GM12892 (cell line): ENCODE measurements around the gene RRP9.
"Not testable (repeated sequence)": the region's sequence is repeated elsewhere in the genome, so short reads cannot be mapped to it uniquely, and the experiment has no call there.

Experiments used
- DNase-seq: peaks from one replicate; pipeline ENCODE4 v3.0.0; 2011; ENCODE audit not compliant: insufficient read length
- FAIRE-seq: peaks from 2 replicates; lab custom pipeline; 2011; peaks lifted over from hg19 to GRCh38; lab: Jason Lieb, UNC
- POLR2A ChIP-seq: IDR thresholded peaks from 2 replicates; pipeline ENCODE4 v1.6.1; 2011; ENCODE audit warnings: low read depth, low read length, control low read depth
- POLR2AphosphoS5 ChIP-seq: IDR thresholded peaks from 2 replicates; pipeline ENCODE4 v1.6.1; 2011; ENCODE audit warnings: low read depth, low read length, control low read depth
- TAF1 ChIP-seq: IDR thresholded peaks from 2 replicates; pipeline ENCODE4 v1.6.1; 2011; ENCODE audit warnings: low read depth, mild to moderate bottlenecking, control low read depth, low read length, borderline replicate concordance

The RRP9 gene

DNA sequence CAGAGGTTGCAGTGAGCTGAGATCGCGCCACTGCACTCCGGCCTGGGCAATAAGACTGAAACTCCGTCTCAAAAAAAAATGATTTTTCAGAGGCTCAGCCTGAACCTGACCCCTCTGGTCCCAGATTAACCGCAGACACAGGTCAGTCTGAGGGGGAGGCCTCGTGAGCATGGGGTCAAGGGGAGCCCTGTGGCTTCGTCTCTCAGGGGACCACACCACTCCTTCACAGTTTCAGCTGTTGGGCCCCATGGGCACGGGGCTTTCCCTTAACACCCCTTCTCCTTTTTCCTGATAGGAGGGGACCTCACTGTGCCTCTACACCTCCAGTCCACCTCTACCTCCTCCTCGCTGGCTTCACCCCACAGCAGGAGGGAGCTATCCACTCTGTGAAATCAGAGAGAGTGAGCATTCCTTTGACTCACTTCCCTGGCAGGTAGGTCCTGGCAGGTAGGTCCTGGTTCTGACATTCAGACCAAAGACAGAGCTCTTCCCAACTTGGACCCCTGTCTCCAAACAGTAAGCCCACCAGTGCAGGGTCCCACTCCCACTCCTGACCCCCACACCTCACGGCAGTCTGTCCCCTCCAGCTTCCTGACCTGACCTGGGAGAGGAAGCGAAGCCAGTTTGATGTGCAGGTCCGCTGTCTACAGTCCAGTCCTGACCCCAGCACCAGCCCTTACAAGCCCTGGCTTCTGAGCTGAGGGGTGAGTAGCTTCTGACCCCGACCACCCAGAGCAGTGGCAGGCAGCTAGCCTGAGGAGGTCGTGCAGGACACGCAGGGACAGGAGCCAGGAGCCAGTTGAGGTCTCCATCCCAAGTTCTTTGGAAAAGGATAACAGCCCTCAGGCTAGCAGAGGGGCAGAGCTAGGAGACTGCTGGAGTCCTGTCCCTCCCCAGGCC lies 9.0 kb downstream of the RRP9 start:
- 0 out of 2 replicates have a peak, but pooled peaks have one; percentile 32 for TF ChIP-seq POLR2AphosphoS5
- TF ChIP-seq POLR2A = no peak; the same call in 1 of the 2 replicates
- DNase-seq = no peak
- FAIRE-seq = no peak

DNA sequence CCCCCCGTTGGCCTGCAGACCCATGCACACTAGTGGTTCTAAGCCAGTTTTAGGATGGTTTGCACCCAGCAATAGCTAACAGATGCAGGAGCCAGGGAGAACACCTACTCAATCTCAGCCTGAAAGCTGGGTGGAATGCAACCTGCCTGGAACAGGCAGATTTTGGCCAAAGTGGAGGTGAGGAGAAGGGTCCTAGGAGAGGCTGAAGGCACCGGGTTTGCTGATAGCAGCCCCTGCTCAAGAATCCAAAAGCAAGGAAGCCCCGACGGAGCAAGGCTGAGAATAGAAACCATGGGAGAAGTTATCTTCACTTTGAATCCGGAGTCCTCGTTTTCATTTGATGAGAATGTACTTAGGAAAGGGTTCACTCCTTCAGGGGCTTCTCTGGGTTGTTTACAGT lies 9.9 kb downstream of the RRP9 start:
- no peak for DNase-seq
- no peak for FAIRE-seq

DNA sequence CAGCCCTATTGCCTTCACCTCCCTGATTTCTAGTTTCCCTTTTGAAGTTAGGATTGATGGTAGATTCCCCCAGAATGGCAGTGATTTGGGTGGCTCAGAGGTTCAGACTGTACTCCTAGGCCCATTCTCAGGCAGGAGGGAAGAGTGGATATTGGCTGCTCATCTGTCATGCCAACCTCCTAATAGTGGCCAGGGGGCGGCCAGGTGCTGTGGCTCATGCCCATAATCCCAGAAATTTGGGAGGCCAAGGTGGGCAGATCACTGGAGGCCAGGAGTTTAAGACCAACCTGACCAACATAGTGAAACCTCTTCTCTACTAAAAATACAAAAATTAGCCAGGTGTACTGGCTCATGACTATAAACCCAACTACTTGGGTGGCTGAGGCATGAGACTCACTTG lies 11.3 kb downstream of the RRP9 start:
- TF ChIP-seq TAF1 (no peak), POLR2A (no peak), POLR2AphosphoS5 (no peak)
- no peak for FAIRE-seq

More for the DNA sequence above, 9.9 kb downstream of the RRP9 start:
- TF ChIP-seq POLR2AphosphoS5 (no peak), TAF1 (no peak), POLR2A (no peak)

DNA sequence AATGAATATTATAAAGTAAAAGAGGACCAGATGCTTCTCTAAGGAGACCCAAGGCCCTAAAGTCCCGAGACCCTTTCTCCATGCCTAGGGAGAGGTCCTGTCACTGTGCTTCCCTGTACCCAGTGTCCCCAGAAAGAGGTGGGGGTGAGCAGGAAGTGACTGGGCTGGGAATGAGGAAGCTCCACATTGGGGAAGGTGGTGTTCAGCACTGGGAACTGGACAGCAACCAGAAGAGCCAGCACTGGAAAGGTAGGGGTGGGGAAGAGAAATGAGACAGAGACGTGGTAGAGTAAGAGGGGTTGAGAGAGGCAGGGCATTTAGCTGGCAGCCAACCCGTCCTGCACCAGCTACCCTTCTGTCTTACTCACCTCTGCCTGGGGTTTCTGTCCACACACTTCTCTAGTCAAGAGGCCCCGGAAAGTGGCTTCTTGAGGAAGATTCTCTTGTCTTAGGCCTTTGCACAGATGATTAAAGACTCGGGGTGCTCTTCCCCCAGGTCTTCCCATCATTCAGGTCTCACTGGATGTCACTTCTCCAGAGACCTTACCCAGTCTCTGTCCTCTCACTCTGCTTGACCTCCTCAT lies 12.2 kb downstream of the RRP9 start:
- TF ChIP-seq POLR2A (no peak), TAF1 (no peak), POLR2AphosphoS5 (no peak)
- FAIRE-seq (no peak), DNase-seq (no peak)

More for the DNA sequence above, 11.3 kb downstream of the RRP9 start:
- DNase-seq = no peak

DNA sequence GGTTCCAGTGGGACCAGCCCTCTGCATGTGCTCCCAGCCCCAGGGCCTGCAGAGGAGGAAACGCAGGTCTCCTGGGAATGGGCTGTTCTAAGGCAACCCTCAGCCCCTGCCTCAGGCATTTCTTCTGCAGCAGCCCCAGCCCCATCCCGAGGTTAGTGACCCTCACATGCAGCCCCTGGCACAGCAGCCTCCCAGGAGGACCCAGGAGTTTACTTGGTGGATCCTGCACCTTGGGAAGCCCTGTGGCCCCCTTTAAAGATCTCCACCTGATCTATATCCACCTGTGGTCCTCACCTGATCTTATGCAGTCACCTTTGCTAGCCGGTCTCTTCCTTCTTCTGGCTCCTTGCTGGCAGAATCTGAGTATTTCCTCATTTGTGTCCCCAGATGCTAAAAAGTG lies 12.7 kb downstream of the RRP9 start:
- not testable (repeated sequence) for FAIRE-seq, DNase-seq

DNA sequence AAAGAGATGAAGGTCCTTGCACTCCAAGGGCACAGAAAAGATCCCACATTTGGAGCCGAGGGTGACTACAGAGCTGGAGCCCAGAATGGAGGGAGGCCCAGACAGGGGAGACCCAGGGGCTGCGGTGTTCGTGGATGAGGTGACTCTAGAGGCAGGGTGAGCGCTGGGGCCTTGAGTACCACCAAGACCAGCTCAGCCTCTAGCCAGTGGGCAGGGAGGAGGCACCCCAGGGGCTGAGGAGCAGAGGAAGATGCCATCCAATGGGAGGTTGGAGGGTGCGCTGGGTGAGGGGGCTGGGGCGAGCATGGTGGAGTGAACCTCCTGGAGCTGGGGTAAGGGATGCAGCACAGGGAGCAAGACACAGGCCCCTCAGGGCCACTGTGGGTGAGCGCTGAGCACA lies 13.3 kb downstream of the RRP9 start:
- FAIRE-seq = no peak
- DNase-seq = no peak

DNA sequence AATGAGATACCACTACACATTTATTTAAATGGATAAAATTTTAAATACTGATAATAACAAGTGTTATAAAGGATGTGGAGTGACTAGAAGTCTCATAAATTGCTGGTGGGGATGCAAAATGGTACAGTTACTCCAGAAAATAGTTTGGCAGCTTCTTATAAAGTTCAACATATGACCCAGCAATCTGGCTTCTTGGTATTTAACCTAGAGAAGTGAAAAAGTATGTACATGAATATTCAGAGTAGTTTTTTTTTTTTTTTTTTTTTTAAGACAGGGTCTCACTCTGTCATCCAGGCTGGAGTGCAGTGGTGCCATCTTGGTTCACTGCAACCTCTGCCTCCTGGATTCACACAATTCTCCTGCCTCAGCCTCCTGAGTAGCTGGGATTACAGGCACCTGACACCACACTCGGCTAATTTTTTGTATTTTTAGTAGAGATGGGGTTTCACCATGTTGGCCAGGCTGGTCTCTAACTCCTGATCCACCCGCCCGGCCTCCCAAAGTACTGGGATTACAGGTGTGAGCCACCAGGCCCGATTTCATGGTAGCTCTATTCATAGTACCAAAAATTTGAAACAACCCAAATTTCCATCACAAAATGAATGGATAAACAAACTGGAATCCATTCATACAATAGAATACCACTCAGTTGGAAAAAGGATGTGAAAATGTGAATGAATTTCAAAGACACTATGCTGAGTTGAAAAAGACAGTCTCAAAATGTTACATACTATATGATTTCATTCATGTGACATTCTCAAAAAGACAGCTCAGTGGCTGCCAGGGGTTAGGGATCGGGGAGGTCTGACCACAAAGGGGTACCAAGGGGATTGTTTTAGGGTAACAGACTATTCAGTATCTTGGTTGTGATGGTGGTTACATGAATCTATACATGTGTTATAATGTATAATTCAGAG lies 14.4 kb downstream of the RRP9 start:
- TF ChIP-seq TAF1 = no peak
- no peak for TF ChIP-seq POLR2AphosphoS5
- no peak for FAIRE-seq
- DNase-seq = no peak

More for the DNA sequence above, 13.3 kb downstream of the RRP9 start:
- TF ChIP-seq POLR2AphosphoS5 = no peak

DNA sequence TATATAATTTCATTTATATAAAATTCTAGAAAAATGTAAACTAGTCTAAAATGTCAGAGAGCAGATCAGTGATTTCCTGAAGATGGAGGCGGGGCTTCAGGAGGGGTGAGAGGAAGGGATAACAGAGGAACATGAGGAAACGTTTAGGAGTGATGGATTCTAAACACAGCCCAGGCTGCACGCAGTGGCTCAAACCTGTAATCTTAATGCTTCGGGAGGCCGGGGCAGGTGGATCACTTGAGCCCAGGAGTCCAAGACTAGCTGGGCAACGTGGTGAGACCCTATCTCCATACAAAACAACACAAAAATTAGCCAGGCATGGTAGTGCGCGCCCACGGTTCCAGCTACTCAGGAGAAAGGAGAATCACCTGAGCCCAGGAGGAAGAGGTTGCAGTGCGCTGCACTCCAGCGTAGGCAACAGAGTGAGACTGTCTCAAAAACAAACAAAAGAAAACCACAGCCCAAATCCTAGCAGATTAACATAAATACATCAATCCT lies 20.6 kb downstream of the RRP9 start:
- no peak for TF ChIP-seq TAF1
- TF ChIP-seq POLR2AphosphoS5 = no peak
- TF ChIP-seq POLR2A = no peak
- FAIRE-seq = no peak
- DNase-seq = no peak

DNA sequence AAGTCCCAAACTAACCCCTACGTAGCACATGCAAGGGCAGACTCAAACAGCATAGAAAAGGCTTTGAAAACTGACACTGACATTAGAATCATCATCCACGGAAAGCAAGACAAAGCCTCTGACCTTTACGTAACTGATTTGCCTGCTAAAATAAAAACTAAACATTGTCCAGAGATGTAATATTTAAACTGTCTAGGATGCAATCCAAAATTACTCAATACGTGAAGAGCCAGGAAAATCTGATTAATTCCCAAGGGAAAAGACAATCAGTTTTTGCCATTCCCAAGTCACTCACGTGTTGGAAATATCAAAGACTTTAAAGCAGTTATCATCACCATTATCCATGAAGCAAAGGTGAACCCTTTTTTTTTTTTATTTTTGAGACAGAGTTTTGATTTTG lies 25.3 kb downstream of the RRP9 start:
- no peak for DNase-seq
- FAIRE-seq = no peak
- TF ChIP-seq POLR2AphosphoS5 = no peak
- TF ChIP-seq TAF1 = no peak
- TF ChIP-seq POLR2A = no peak

DNA sequence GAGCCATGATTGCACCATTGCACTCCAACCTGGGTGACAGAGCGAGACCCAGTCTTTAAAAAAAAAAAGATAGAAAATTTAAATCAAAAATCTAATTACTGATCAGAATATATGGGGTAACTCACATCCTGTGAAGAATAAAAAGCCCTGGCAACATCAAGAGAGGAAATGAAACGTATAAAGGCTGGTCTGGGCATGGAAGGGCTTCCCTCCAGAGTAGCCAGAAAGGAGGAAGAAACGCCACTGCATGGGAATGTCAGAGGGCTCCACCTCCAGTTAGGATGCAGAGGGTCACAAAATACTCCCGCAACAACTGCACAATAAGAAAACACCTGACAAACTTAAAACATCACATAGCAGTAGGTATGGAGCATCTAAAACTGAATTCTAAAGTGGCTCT lies 33.7 kb downstream of the RRP9 start:
- TF ChIP-seq POLR2A (no peak), TAF1 (no peak), POLR2AphosphoS5 (no peak)
- no peak for FAIRE-seq
- DNase-seq = no peak

DNA sequence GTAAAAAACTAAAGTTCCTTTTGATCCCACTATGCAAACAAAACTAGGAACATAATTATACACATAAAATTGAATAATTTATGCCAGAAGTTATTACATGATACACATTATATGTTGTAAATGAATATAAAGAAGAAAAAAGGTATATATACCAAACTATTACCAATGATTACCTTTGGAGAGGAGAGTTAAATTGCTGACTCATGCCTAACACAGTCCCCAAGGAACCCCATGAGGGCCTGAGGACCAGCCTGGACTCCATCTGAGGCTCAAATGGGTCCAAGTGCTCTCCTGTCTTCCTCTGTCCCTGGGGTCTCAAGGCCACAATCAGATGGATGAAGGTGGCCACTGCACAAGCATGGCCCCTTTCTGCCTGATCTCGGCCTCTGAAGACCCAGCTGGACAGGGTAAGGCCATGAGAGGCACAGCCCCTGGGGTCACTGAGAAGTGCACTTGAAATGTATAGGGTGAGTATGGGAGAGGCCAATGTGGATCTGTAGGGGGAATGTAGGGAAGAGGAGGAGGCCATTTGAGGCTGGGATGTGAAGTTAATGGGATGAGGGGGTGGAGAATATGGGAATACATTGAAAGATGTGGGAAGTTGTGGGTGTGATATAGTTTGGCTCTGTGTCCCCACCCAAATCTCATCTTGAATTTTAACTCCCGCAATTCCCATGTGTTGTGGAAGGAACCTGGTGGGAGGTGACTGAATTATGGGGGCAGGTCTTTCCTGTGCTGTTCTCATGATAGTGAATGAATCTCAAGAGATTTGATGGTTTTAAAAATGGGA lies 37.5 kb downstream of the RRP9 start:
- FAIRE-seq (no peak), DNase-seq (no peak)
- TF ChIP-seq POLR2AphosphoS5 = no peak
- no peak for TF ChIP-seq TAF1
- TF ChIP-seq POLR2A = no peak

DNA sequence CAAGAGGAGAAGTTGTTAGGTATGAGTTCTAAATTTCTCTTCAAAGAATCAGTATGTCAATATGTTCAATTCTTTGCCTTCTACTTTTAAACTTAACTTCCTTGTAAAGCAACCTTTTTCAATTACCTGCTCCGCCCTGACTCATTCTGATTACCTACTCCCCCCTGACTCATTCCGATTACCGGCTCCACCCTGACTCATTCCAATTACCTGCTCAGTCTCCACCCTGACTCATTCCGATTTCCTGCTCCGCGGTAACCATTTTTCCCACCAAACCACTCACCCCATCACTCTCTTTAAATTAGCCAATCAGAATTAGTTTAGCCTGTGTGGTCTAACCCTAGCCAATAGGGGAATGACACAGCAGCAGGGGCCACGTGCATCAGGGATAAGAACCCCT lies 39.3 kb downstream of the RRP9 start:
- FAIRE-seq, DNase-seq: not testable (repeated sequence)

DNA sequence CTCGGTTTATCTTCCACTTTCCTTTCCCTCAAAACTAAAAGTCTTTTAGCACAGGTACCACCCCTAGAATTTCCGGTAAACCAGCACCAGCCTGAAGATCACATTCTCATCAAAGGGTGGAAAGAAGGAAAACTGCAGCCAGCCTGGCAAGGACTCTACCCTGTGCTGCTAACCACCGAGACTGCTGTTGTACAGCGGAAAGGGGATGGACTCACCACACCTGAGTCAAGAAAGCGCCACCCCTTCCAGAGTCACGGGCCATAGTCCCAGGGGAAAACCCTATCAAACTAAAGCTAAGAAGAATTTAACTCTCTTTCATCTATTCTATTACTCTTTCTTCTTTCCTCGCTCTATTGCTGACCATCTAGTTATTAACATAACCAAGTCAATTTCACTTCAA lies 41.7 kb downstream of the RRP9 start:
- not testable (repeated sequence) for DNase-seq, FAIRE-seq
